GM18505 (cell line): ENCODE measurements around the gene THAP9.
"Not testable (repeated sequence)": the region's sequence is repeated elsewhere in the genome, so short reads cannot be mapped to it uniquely, and the experiment has no call there.

Source experiments
- ATAC-seq: cut with Tn5 transposase; IDR thresholded peaks from one replicate; pipeline ENCODE4 v1.9.1; 2021; ENCODE audit not compliant: unreplicated experiment
- POLR2A ChIP-seq: IDR thresholded peaks from 4 replicates; pipeline ENCODE4 v1.6.1; 2011; ENCODE audit warnings: borderline replicate concordance; ENCODE audit not compliant: insufficient read depth, insufficient read length; ENCODE audit errors: extremely low read depth

THAP9 gene

DNA sequence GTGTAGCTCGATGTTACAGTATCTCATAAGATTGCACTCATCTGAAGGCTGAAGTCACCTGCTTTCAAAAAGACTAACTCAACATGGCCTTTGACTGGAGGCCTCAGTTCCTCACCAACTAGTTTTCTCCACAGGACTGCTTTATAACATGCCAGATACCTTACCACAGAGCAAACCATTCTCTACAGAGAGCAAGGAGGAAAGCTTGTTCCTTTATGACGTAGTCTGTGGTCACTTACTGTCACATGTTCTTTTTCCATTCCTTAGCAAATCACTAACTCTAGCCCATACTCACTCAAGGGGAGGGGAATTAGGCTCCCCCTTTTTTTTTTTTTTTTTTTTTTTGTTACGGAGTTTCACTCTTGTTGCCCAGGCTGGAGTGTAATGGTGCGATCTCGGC, 3.2 kb downstream of the THAP9 start:
- TF ChIP-seq POLR2A, result no peak
- ATAC-seq, result no peak

DNA sequence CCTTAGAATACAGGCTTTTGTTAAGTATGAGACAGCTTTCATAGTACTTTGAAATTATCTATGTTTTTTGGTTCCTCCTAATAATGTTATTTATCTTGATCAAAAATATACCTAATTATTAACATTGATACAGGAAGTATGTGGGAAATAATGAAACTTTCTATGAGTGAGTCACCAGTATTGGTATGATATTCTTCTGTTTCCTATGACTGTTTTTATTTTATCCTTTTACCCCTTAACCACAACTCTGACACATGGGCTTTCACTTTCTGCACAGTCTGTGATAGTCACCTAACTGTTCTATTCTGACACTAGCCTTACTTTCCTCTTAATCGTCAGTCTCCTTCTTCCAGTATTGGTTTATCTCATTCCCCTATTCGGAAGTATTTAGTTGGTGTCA, 4.7 kb downstream of the THAP9 start:
- TF ChIP-seq POLR2A, result no peak
- ATAC-seq, result peak; percentile 52

DNA sequence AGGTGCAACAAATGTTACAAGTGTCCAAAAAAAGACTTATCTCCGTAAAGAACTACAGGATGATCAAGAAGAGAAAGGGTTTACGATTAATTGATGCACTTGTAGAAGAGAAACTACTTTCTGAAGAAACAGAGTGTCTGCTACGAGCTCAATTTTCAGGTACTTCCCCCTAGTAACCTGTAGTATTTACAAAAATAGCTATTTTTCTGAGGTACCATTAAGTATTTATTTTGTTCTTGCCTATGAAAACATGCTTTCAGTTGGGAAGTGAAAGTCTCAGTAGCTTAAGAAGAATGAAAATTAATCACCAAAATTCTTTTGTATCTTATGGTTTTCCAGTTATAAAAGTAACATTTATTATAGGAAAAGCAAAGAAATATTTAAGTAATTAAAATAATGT, 5.9 kb downstream of the THAP9 start:
- ATAC-seq, result no peak
- TF ChIP-seq POLR2A, result no peak

DNA sequence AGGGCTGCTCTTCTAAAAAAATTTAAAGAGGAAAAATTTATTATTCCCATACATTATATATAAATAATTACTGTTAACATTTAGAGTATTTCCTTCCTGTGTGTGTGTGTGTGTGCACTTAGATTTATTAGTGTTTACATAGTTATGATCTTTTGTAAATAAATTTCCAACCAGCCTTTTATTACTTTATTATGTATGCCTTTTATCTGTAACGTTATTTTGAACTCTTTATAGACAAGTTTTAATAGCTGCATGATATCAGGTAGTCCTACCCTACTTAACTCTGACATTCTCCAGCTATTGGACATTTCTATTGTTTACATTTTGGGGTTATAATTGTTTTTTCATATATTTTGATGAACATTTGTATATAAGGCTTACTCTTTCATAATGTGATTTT, 8.8 kb downstream of the THAP9 start:
- no peak for ATAC-seq
- TF ChIP-seq POLR2A, result no peak

DNA sequence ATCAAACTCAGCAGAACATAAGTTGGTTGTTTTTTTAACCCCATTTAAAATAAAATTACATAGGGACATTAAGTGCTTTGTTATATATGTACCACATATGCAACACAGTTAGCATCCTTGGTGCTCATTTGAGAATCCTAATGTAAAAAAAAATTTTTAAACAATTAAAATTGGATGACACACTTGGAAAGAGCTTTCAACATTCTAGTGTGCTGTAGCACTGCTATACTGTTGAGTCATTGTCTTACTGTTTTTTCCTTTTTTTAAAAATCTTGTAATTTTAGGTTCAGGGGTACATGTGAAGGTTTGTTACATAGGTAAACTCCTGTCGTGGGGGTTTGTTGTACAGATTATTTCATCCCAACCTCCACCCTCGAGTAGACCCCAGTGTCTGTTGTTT, 12.8 kb downstream of the THAP9 start:
- ATAC-seq, result no peak
- no peak for TF ChIP-seq POLR2A

DNA sequence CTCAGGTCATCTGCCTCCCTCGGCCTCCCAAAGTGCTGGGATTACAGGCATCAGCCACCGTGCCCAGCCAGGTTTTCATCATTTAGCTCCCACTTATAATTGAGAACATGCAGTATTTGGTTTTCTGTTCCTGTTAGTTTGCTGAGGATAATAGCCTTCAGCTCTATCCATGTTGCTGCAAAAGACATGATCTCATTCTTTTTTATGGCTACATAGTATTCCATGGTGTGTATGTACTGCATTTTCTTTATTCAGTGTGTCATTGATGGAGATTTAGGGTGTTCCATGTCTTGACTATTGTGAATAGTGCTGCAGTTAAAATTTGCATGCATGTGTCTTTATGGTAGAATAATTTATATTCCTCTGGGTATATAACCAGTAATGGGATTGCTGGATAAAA, 13.4 kb downstream of the THAP9 start:
- ATAC-seq, result not testable (repeated sequence)

DNA sequence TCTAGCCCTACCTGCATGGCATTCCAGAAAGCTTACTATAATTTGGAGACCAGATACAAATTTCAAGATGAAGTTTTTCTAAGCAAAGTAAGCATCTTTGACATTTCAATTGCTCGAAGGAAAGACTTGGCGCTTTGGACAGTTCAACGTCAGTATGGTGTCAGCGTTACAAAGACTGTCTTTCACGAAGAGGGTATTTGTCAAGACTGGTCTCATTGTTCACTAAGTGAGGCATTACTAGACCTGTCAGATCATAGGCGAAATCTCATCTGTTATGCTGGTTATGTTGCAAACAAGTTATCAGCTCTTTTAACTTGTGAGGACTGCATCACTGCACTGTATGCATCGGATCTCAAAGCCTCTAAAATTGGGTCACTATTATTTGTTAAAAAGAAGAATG, 17.6 kb downstream of the THAP9 start:
- no peak for ATAC-seq
- no peak for TF ChIP-seq POLR2A

DNA sequence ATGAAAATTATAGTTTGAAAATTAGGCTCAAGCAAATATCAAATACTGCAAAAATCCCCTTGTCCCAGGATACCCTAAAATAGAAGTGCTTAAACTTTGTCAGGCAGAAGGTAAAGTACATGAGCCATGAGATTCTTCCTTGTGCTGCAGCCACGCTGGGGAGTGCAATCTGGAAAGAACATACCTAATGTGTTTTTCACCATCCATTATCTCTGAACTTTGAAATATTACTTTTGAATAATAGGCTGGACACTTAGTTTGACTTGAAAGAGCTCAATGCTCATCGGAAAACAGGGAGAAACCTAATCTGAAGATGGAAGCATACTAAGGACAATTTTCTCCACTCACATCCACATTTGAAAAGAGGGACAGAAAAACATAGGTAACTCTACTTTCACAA, 18.9 kb downstream of the THAP9 start:
- no peak for ATAC-seq
- no peak for TF ChIP-seq POLR2A

DNA sequence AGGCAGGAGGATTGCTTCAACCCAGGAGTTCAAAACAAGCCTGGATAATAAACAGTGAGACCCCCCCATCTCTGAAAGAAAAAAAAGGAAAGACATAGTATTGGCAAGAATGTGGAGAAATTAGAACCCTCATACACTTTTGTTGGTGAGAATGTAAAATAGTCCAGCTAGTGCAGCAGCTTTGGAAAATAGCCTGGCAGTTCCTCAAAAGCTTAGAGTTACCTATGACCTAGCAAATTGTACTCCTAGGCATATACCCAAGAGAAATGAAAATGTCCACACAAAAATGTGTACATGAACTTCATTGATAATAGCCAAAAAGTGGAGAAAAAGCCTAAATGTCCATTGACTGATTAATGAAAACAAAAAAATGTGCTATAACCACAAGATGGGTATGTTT, 21.3 kb downstream of the THAP9 start:
- ATAC-seq, result no peak
- no peak for TF ChIP-seq POLR2A

DNA sequence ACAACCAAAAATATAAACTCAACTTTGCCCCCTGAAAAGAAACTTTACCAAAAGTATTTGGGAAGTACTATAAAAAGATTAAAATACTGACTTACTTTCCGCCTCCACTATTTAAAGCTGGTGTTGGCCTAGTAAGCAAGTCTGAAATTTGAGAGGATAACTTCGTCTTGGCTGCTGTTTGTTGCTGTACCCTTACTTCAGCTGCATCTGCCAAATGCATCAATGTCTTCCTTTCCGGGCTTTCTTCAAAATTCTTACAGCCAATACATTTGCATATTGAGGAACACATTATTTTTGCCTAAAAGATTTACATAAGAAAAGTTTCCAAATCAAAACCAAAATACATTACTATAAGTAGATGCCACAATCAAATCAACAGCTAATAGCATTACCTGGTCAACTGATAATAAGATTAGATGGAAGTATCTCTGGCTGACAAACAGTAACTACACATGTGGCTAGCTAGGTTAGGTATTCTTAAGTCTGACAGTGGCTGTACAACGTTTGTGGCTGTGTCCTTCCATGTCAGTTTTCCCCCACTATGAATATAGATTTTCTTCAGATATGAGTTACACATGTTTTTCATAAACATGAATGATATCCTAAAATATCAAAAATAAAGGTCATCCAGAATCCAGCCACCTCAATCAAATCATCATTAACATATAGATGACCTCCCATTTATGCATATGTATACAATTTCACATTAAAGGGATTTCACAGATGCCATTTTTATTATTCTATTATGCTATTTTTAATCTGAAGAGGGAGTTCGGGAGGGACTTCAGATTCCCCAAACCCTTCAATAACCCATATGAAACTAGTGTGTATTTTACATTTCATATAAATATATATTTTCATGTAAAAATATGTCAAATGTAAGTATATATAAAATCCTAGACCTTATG, 30.6 kb downstream of the THAP9 start:
- TF ChIP-seq POLR2A, result no peak
- ATAC-seq, result no peak

DNA sequence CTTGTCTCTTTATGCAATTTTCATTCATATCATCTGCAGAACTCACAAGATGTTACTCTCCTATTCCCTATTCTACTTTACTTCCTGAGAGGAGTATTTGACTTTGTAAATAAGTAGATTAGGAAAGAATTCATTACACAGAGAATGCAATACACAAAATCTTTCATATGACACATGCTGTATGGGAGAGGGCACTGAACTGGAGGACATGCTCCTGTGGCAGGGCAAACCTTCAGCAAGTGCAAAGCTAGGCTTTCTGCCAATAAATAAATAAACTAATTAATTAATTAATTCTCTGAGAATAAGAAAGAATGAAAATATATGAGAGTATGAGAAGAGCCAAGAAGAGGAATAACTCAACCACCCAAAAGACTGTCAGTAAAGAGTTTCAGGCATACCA, 33.9 kb downstream of the THAP9 start:
- no peak for ATAC-seq
- TF ChIP-seq POLR2A, result no peak

DNA sequence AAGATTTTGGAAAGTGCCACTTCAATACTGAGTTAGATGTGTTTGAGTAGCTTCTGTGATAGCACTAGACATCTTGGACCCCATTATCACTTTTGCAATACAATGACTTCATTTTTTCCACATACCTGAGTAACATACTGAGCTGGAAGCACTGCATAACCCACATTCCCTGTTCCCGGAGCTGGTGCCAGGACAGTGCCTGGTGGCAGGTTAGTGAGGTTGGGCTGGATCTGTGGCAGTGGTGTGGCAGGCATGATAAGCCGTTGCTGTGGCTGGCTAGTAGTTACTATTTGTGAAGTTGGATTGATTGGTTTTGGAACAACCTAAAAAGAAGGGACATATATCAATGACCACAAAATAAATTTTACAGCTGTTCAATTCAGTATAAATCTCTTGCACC, 38.9 kb downstream of the THAP9 start:
- no peak for ATAC-seq

DNA sequence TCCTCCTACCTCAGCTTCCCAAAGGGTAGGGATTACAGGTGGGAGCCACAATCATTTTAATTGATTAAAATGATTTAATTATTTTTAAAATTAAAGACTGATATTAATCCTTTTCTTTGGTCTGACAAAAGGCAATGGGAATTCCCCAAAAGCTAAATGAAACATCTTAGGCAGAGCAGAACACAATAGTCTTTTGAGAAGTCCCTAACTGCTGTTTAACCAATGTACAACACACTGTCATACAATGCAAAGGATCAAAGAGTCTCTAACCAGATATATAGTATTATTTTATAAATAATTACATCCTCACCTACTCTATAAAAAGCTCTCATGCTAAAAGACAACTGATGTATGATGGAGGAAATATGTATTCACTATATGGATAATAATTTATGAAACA, 47.0 kb downstream of the THAP9 start:
- no peak for ATAC-seq
- no peak for TF ChIP-seq POLR2A

More for the DNA sequence above, 38.9 kb downstream of the THAP9 start:
- TF ChIP-seq POLR2A, result no peak

DNA sequence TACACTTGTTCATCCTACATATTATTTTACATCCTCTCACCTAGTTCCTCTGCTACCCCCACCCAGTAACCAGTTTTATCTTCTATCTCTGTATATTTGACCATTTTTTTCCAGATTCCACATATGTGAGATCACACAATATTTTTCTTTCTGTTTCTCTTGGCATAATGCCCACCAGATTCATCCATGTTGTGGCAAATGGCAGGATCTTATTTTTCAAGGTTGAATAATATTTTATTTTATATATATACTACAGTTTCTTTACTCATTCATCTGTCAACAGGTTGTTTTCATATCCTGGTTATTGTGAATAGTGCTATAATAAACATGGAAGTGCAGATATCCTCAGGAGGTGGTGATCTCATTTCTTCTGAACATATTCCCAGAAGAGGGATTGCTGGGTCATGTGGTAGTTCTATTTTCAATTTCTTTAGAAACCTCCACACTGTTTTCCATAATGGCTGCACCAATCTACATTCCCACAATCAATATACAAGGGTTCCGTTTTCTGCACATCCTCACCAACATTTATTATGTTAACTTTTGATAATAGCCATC, 48.2 kb downstream of the THAP9 start:
- no peak for ATAC-seq
- no peak for TF ChIP-seq POLR2A
